SU-DHL-6 (cell line): ENCODE results near the gene PREX1.

Experiments
- CTCF ChIP-seq: fragments of 200-600 bp; sonication (generic); IDR thresholded peaks from one replicate; pipeline ENCODE4 v1.5.1; 2017; ENCODE audit warnings: antibody characterized with exemption, mild to moderate bottlenecking, low read length, moderate library complexity; ENCODE audit not compliant: insufficient read depth, poor library complexity, severe bottlenecking
- EZH2phosphoT487 ChIP-seq: fragments of 200-600 bp; sonication (generic), shearing (Covaris generic); conservative IDR thresholded peaks from 2 replicates; pipeline ENCODE4 v1.6.1; 2018; ENCODE audit warnings: mild to moderate bottlenecking, antibody characterized with exemption, low read length, moderate library complexity, mixed read lengths

GRCh38 chr20:48725555-48725991, 102.2 kb downstream of the PREX1 start:
- TF ChIP-seq CTCF (no peak), EZH2phosphoT487 (no peak)
